Upper lobe of left lung (tissue), 4 donors: ENCODE results near the gene TSC22D1.

ENCODE experiments used
- CTCF ChIP-seq, 6 experiments: fragments of 450-650 bp in 4 of 6; fragments of 200-600 bp in 2 of 6; sonication (generic) in 2 of 6; IDR thresholded peaks; one replicate each; pipeline ENCODE4 v1.5.1; 2016 to 2019; ENCODE audit warnings: antibody characterized with exemption in 6 of 6
- EP300 ChIP-seq, 4 donors: sonication (generic); formaldehyde crosslinking; IDR thresholded peaks; one replicate each; pipeline ENCODE4 v1.5.1; 2017; ENCODE audit warnings: antibody characterized with exemption in 4 of 4, control low read depth in 2 of 4
- POLR2A ChIP-seq, 4 donors: fragments of 450-650 bp; IDR thresholded peaks; one replicate each; pipeline ENCODE4 v1.5.1; 2016 to 2017; ENCODE audit warnings: antibody characterized with exemption in 4 of 4, mild to moderate bottlenecking in 2 of 4
- POLR2AphosphoS5 ChIP-seq, 2 donors: sonication (generic); formaldehyde crosslinking; IDR thresholded peaks; one replicate each; pipeline ENCODE4 v1.5.1; 2017; ENCODE audit warnings: antibody characterized with exemption in 2 of 2

- peak in 2 of 6 experiments; percentile 9 to 24 for TF ChIP-seq CTCF (IDR thresholded peaks at IDR 0.05)
- TF ChIP-seq POLR2AphosphoS5 (IDR thresholded peaks at IDR 0.05): no peak
- no peak for TF ChIP-seq EP300 (IDR thresholded peaks at IDR 0.05)
- peak in 1 of 4 donors; percentile 12 for TF ChIP-seq POLR2A (IDR thresholded peaks at IDR 0.05)
Measured at GRCh38 chr13:44576351-44577235, 463 bp upstream of the TSC22D1 start.
